Measurements from ENCODE around the gene DNLZ.

DNA sequence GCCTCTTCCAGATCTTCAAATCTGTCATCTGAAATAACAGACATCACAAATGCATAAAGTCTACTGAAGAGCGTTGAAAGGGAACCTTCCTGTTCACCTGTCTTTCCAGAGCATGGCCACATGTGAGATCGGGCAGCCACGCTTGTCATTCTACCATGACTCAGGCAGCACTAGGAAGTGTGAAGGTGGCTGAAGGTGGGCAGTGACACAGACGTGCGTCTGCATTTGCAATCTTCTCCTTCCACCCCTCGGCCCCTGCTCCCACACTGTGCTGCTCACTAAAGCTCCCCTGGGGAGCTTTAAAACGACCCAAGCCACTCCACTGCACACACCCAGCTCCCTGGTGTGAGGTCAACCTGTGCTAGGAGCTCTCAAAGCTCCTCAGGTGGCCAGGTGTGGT is 44.4 kb upstream of the DNLZ start:
- TF ChIP-seq CTCF (IDR thresholded peaks at IDR 0.05 in 8 of 11, conservative IDR thresholded peaks at IDR 0.05 in 3 of 11) (no peak), POLR2A (IDR thresholded peaks at IDR 0.05) (no peak)

All from spleen (tissue), 7 donors.